LNCAP (cell line): ENCODE results near the gene CIBAR2.

ENCODE experiments used
- TF ChIP-seq, protein P1 (sequence below): fragments of 450-650 bp; IDR thresholded peaks from 2 replicates; pipeline ENCODE4 v1.5.1; 2017; ENCODE audit warnings: mild to moderate bottlenecking

The CIBAR2 gene

DNA sequence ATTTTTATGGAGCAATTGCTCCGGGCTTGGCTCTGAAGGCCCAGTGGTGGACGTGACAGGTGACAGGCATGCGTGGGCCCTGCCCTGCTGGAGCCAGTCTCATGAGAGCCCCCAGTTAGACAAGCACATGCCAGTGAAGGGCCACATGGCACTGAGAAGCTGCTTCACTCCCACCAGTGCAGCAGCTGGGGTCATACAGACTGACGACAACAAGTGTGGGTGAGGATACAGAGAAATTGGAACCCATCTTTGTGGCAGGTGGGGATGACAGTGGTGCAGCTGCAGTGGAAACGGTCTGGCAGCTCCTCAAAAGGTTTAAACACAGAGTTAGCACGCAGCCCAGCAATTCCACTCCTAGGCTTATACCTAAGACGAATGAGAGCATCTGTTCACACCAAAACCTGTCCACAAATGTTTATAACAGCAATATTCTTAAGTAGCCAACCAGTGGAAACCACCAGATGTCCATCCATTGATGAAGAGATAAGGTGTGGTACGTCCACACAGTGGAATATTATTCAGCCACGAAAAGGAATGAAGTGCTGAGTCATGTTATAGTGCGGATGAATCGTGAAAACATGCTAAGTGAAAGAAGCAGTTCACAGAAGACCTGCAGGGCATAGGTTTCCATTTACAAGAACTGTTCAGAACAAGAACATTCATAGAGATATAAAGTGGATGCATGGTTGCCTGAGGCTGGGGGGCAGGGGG lies 12.5 kb upstream of the CIBAR2 start:
- TF ChIP-seq, protein P1, sequence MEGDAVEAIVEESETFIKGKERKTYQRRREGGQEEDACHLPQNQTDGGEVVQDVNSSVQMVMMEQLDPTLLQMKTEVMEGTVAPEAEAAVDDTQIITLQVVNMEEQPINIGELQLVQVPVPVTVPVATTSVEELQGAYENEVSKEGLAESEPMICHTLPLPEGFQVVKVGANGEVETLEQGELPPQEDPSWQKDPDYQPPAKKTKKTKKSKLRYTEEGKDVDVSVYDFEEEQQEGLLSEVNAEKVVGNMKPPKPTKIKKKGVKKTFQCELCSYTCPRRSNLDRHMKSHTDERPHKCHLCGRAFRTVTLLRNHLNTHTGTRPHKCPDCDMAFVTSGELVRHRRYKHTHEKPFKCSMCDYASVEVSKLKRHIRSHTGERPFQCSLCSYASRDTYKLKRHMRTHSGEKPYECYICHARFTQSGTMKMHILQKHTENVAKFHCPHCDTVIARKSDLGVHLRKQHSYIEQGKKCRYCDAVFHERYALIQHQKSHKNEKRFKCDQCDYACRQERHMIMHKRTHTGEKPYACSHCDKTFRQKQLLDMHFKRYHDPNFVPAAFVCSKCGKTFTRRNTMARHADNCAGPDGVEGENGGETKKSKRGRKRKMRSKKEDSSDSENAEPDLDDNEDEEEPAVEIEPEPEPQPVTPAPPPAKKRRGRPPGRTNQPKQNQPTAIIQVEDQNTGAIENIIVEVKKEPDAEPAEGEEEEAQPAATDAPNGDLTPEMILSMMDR, result no peak

DNA sequence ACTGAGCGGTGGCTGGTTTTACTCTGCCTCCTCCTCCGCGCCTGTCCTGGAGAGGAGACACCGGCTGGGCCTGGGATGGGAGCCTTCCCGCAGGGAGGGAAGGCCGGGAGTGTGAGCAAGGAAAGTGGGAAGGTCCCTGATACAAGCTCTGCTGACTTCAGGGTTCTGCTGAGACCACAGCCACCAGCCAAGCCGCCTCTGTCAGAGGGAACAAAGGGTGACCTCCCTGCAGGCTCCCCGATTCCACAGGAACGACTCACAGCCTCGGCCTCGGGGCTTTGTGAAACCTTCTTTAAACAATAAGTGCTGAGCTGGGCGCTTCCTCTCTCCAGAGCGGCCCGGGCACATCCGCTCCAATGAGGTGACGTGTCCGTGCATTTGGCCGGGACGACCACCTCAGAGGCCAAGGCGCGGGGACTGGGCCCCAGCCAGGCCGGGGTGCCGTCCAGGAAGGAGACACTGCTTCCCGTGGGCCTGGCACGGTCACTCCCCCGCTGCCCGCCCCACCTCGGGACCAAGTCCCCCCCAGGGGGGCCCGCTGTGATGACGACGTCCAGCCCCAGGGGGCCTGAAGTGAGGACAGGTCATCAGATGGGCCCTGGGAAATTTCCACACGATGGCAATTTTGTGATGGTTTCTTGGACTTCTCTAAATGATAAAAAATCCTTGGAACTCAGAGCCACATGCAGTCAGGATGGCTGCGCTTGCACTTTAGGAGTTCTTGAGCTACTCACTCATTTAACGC lies 11.8 kb upstream of the CIBAR2 start:
- TF ChIP-seq, protein P1, result no peak

DNA sequence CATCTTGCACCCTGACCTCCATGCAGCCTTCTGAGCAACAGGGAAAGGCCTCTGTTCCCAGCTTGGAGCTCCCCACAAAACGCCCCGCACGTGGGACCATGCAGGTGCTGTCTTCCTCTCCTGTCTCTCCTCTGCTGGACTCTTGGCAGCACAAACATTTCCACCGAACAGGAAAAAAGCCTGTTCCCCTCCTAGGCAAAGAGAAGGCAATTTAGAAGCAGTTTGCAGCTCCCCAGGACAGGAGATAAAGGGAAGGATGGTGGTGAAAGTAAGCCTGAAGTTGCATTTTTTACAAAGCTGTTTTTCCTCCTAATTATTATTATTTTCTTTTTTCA lies 7.7 kb upstream of the CIBAR2 start:
- TF ChIP-seq, protein P1, result no peak

- TF ChIP-seq, protein P1, result no peak
These were observed 5.1 kb upstream of the CIBAR2 start for GRCh38 chr16:85117418-85117817.

DNA sequence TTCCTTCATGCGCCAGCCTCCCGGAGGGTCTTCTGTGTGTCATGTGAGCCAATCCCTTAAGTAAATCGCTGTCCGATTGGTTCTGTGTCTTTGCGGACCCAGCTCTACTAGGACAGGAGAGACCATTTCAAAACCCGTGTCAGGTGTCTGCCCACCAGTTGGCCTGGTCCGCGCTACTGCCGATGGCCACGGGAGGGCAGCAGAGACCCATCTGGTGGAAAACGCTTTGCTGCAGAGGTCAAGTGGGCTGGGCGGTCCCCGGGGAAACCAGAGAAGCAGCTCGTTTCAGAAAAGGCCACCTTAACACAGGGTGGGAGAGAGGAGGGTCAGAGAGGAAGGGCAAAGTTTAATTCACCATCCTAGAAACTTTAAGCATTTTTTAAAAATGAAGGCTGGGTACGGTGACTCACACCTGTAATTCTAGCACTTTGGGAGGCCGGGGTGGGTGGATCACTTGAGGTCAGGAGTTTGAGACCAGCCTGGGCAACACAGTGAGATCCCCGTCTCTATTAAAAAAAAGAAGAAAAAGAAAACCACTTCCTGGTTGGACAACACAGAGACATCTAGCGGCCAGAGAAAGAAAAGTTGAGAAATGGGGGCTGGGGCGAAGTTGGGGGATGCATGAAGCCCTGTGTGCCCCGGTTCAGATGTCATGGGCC lies 2.8 kb upstream of the CIBAR2 start:
- TF ChIP-seq, protein P1, result peak; percentile 97

GRCh38 chr16:85113913-85114312 lies 1.6 kb upstream of the CIBAR2 start:
- TF ChIP-seq, protein P1, result no peak

DNA sequence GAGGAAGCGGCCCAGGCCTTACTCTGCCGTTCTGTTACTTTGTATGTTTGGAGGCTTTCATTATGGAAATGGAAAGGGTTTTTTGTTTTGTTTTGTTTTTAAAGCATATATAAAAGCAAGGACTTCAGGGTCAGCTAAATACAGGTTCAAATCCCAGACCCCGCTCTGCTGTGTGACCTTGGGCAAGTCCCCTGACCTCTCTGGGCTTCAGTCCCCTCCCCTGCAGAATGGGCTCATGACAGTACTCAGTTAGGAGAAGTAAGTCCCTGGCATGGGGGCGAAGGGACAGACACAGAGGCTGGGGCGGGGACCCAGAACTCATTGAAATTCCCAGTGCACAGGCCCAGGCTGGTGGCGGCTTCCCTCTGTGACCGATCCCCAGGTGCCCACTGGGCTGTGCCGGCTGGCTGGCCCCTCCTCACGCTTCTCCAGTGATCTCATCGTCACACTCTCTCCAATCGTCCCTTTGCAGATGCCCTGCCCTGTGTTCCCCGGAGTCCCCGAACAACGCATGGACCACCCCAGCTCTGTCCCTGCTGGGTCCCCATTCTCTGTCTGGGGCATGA lies 979 bp upstream of the CIBAR2 start:
- TF ChIP-seq, protein P1, result no peak
